ENCODE data around the gene WDR1. TPM values are rescaled to one million over a fixed set of nuclear protein-coding genes. Genes with fewer than 3 reads are reported as not detected.
A peak's percentile ranks its signal among the peaks of the same experiment; 100 is the strongest.

Gene WDR1
- total RNA-seq, 1 donor from 2014 or later, result 157 TPM

DNA sequence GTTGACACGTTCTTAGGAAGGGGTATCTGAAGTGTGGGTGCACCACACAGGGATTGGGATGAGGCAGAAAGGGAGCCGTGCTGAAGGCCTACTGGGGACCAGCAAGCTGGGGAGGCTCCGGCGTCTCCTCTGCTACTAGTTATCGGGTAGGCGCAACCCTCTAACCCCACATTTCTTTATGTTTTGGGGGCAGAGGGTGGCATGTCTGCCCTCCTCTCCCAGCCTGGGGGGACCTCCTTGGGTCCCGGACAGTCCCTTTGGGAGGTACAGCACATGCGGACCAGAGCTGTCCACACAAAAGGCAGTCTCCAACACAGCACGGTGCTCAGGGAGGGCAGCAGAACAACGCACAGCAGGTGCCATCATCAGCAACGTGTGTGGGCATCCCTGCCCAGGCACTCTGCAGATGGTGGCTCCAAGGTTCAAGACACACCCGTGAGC, 33.2 kb downstream of the WDR1 start:
- TF ChIP-seq, protein P1, sequence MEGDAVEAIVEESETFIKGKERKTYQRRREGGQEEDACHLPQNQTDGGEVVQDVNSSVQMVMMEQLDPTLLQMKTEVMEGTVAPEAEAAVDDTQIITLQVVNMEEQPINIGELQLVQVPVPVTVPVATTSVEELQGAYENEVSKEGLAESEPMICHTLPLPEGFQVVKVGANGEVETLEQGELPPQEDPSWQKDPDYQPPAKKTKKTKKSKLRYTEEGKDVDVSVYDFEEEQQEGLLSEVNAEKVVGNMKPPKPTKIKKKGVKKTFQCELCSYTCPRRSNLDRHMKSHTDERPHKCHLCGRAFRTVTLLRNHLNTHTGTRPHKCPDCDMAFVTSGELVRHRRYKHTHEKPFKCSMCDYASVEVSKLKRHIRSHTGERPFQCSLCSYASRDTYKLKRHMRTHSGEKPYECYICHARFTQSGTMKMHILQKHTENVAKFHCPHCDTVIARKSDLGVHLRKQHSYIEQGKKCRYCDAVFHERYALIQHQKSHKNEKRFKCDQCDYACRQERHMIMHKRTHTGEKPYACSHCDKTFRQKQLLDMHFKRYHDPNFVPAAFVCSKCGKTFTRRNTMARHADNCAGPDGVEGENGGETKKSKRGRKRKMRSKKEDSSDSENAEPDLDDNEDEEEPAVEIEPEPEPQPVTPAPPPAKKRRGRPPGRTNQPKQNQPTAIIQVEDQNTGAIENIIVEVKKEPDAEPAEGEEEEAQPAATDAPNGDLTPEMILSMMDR (IDR thresholded peaks at IDR 0.05; ENCODE audit: borderline replicate concordance), result no peak
- Histone ChIP-seq H3K9me3 (replicated peaks) (no peaks in the 10 kb centered on the region), H3K4me3 (no peak overlapping the region), H3K4me1 (peaks cover 76% of the 10 kb centered on the region), H3K27ac (replicated peaks) (no peak overlapping the region), H3K36me3 (peaks cover 99% of the 10 kb centered on the region), H3K27me3 (ENCODE audit: low read depth) (no peaks in the 10 kb centered on the region)
- intact Hi-C loops (cut with micrococcal nuclease), result no loop called here
- DNase-seq, result peak; percentile 11

DNA sequence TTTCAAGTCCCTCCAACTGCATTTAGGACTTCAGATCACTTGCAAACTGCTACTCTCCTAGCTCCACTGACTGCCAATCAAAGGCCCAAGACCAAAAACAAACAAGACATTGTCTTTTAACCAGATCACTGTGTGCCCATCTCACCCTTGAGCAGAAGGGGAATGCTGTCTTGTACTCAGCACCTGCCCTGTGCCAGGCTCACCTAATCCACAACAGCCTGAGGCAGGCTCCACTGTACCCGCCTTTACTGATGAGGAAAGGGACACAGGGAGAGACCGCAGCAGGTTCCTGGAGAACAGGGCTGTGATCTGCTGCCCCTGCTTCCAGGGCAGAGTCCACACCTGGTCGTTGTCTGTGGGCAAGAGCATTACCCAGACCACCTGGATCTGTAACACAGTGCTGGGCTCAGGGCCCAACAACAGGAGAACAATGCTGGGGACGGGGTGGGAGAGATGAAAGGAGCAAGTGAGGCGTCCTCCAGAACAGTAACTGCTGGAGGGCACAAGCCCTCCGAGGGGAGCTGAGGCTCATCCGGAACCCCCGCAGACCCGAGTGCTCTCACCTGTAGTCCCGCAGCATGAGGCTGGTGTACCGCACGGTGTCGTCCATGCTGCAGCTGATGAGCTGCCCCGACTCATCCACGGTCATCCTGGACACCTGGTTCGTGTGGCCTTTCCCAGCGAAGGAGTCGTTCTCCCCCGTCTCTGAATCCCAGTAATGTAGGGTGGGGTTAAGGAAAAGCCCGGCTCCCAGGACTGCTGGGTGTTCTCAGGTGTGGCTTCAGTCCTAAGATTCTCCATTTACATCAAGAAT, 33.9 kb downstream of the WDR1 start:
- Histone ChIP-seq H3K4me3 (no peak overlapping the region), H3K27ac (replicated peaks) (no peak overlapping the region), H3K27me3 (ENCODE audit: low read depth) (no peaks in the 10 kb centered on the region), H3K9me3 (replicated peaks) (no peaks in the 10 kb centered on the region), H3K36me3 (peaks cover 99% of the 10 kb centered on the region), H3K4me1 (peaks cover 79% of the 10 kb centered on the region)
- intact Hi-C loops (cut with micrococcal nuclease), result no loop called here
- DNase-seq, result peak; percentile 9
- TF ChIP-seq, protein P1 (IDR thresholded peaks at IDR 0.05; ENCODE audit: borderline replicate concordance), result no peak

DNA sequence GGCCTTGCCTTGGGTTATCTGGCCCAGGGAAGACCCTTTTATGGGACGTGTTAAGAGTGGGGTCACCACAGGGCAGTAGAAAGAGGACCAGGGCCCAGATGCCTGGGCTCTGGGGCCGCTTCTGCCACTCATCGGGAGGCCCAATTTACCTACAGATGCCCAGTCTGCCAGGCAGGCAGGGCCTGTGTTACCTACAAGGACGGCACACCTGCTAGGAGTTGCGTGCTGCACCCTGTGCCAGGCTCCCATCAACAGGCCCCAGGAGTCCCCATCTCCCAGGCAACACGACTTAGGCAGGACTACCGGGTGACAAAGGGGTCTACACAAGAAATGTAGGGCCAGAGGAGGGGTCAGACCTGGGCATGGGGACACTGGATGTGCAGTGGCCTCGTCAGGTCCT, 34.6 kb downstream of the WDR1 start:
- Histone ChIP-seq H3K27ac (replicated peaks) (no peak overlapping the region), H3K4me1 (peaks cover 78% of the 10 kb centered on the region), H3K36me3 (peaks cover 99% of the 10 kb centered on the region), H3K4me3 (no peak overlapping the region), H3K9me3 (replicated peaks) (no peaks in the 10 kb centered on the region), H3K27me3 (ENCODE audit: low read depth) (no peaks in the 10 kb centered on the region)
- intact Hi-C loops (cut with micrococcal nuclease), result no loop called here
- DNase-seq, result no peak
- TF ChIP-seq, protein P1 (IDR thresholded peaks at IDR 0.05; ENCODE audit: borderline replicate concordance), result no peak

- no peak overlapping the region for H3K27ac ChIP-seq (replicated peaks)
- H3K4me1 ChIP-seq, result peaks cover 74% of the 10 kb centered on the region
- H3K9me3 ChIP-seq (replicated peaks), result no peaks in the 10 kb centered on the region
- H3K27me3 ChIP-seq (ENCODE audit: low read depth), result no peaks in the 10 kb centered on the region
- TF ChIP-seq, protein P1 (IDR thresholded peaks at IDR 0.05; ENCODE audit: borderline replicate concordance), result no peak
- no peak overlapping the region for H3K4me3 ChIP-seq
- intact Hi-C loops (cut with micrococcal nuclease), result no loop called here
- DNase-seq, result no peak
- peaks cover 99% of the 10 kb centered on the region for H3K36me3 ChIP-seq
These were observed 35.4 kb downstream of the WDR1 start for GRCh38 chr4:10081218-10081606.

GRCh38 chr4:10080589-10081217, 35.9 kb downstream of the WDR1 start:
- intact Hi-C loops (cut with micrococcal nuclease), result no loop called here
- Histone ChIP-seq H3K9me3 (replicated peaks) (no peaks in the 10 kb centered on the region), H3K27me3 (ENCODE audit: low read depth) (no peaks in the 10 kb centered on the region), H3K27ac (replicated peaks) (peak overlapping the region; percentile 42), H3K4me1 (peaks cover 72% of the 10 kb centered on the region), H3K4me3 (no peak overlapping the region), H3K36me3 (peaks cover 99% of the 10 kb centered on the region)
- TF ChIP-seq, protein P1 (IDR thresholded peaks at IDR 0.05; ENCODE audit: borderline replicate concordance), result no peak
- DNase-seq, result no peak
